EL (cell line): ENCODE results near the gene SRD5A1.
A peak's percentile ranks its signal among the peaks of the same experiment; 100 is the strongest.
"Not testable (repeated sequence)": the region's sequence is repeated elsewhere in the genome, so short reads cannot be mapped to it uniquely, and the experiment has no call there.

Source experiments
- DNase-seq: peaks from one replicate; pipeline ENCODE4 v3.0.0-alpha.2; 2016

Gene SRD5A1

DNA sequence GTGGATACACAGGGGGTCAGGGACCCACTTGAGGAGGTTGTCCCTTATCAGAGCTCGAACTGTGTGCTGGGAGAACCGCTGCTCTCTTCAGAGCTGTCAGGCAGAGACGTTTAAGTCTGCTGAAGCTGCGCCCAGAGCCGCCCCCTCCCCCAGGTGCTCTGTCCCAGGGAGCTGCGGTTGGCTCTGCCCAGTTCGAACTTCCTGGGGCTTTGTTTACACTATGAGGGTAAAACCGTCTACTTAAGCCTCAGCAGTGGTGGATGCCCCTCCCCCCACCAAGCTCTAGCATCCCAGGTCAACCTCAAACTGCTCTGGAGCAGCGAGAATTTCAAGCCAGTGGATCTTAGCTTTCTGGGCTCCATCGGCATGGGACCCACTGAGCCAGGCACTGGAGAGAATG lies 15.9 kb downstream of the SRD5A1 start:
- no peak for DNase-seq

GRCh38 chr5:6649681-6650080 lies 16.4 kb downstream of the SRD5A1 start:
- no peak for DNase-seq

GRCh38 chr5:6652025-6652424 lies 18.8 kb downstream of the SRD5A1 start:
- DNase-seq: no peak

DNA sequence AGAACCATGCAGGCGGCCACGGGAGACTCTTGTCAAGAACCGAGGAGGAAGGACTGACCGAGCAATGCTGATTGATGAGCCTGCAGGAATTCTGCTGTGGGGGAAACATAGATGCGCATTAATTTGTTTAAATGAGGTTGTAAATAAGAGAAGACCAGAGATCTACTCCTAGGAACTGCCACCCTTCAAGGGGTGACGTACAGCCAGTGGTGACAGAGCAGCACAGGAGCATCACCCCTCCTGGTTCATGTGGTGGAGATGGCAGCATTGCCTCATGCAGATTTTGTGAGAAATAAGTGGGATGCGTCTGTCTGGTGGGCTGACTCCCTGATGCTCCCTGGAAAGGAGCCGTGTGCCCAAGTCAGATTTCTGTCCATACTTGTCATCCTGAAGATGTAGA lies 22.2 kb downstream of the SRD5A1 start:
- DNase-seq: no peak

DNA sequence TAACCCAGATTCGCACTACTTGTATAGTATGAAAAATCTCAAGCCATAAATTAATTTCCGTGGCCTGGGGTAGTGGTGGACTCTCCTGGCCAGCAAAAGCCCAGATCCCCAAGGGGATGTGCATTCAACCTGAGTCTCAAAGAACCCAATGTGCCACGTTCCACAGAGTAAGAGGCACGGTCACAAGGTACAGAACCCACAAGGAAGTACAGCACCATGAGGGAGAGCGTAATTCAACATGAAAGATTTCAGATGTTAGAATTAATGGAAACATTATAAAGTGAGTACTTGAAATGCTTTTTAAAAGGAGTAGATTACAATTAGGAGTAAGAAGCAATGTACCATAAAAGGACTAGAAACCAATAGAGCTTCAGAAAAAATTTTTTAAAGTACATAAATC lies 23.4 kb downstream of the SRD5A1 start:
- DNase-seq: no peak

DNA sequence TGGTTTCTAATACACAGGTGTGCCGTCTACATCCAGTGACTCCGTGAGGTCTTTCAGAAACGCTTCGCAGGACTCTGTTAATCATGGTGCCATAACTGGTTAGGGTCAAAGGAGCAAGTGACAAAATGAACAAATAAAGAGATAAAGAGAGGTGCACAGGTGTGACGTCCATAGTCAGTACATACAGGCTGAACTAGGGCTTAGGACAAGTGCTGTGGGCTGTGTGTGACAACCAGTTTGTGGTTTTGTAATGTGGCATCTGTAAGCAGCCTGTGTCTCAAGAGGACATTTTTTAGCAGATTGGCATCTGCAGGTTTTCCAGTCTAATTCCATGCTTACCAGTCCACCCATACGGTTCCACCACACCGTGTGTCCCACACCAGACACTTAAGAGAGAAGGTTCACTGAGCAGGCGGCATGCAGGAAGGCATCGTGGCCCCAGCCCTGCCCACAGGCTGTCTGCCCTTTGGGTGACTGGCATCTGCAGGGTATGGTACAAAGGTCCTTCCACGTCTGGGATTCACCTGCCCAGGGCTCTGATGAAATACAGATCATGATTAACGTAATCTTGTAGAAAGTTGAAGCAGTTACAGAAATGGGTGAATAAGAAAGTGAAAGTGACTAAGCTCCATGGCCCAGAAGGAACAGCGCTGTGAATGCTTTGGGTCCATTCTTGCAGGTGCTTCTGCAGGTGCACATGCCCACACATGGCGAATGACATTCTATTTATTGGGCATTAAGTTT lies 26.9 kb downstream of the SRD5A1 start:
- DNase-seq: no peak

DNA sequence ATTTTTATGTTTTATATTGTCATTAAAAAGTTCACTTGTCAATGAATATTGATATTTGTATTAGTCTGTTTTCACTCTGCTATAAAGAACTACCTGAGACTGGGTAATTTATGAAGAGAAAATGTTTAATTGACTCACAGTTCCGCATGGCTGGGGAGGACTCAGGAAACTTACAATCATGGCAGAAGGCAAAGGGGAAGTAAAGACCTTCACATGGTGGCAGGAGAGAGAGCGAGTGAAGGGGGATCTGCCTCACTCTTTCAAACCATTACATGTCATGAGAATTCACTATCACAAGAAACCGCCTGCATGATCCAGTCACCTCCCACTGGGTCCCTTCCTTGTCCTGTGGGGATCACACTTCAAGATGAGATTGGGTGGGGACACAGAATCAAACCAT lies 27.4 kb downstream of the SRD5A1 start:
- DNase-seq: no peak

DNA sequence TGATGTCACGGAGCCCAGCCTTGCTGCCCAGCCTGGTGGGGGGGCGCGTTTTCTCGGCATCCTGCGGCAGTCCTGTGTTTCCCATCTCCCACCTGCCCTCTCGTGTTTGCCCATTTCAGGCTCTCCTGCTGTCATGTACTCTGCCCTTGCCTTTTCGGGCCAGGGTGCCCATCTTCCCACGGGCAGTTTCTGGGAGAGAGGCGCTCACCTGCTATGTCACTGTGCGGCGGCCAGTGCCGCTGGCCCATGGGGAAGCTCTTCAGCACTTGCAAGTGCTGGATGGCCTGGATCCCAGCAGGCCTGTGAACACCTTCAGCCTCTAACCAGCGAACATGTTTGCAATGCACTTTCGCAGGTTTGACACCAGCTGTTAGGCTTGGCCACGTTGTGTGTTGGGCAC lies 33.5 kb downstream of the SRD5A1 start:
- DNase-seq: no peak

DNA sequence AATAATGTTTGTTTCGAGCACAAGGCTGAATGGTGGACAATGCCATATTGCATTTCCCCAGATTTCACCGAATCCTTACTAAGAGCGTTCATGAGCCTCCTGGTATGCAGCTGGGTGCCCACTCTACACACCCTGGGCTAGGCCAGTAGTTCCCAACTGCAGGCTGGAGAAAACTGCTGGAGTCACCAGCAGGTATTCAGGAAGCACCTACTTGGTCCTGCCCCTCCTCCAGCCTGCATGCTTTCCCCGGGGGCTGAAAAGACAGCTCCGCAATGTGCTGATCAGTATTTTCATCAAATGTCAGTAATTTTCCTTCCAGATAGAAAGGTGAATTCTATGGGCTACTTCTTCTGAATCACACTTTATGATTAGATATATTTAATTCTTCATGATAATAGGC lies 34.4 kb downstream of the SRD5A1 start:
- DNase-seq: no peak

DNA sequence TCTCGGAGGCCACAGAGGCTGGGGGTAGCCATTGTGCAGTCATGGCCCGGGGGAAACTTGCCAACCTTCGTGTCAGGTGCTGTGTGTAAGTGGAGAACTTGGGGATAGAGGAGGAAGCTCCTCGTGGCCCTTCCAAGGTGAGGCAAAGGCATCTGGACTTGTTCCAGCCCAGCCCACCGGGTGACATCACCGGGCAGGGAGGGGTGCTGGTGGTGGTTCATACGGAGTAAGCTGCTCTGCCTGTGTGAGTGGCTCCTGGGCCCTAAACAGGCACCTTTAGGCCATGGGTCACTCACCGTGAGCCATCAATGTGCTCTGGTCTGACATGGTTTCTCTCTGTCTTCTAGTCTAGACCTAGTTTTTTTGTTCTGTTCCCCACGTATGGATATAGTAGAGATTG lies 35.5 kb downstream of the SRD5A1 start:
- not testable (repeated sequence) for DNase-seq

DNA sequence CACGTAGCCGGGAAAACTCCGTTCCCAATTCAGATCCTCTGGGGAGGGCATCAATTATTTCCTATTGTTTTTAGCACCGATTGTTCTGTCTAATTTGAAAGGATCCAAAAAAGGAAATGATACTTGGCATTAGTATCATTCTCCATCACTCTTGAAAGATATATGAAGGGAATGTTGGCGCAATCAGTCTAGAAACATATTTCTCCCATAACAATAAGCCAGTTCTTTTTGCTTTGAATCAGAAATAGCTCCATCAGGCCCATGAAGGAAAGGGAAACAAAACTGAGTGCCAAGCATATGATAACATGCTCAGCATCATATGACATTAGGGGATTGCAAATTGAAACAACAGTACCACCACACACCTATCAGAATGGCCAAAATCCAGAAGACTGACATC lies 39.8 kb downstream of the SRD5A1 start:
- DNase-seq: no peak

GRCh38 chr5:6673963-6674362 lies 40.7 kb downstream of the SRD5A1 start:
- DNase-seq: no peak

DNA sequence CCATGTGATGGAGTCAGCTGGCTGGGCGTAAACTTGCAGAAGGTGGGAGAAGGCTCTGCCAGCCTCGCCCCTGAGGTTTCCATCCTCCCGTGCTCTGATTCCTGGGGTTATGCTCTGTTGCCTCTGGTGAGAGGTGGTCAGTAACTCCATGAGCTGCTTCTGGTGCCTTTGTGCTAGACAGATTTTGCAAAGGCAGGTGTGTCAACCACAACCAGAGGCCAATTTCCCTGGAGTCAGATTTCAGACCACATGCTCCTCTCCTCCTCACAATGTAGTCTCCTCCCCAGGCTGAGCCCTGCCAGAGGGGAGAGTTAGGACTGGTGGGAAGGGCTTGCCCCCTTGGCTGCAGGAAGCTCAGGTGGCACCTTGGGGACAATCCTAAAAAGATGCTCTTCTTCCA lies 41.2 kb downstream of the SRD5A1 start:
- DNase-seq: no peak

GRCh38 chr5:6674886-6675285 lies 41.6 kb downstream of the SRD5A1 start:
- DNase-seq: no peak

- no peak for DNase-seq
These were observed 42.7 kb downstream of the SRD5A1 start for GRCh38 chr5:6675784-6676491.

- DNase-seq: peak; percentile 46
These were observed 43.5 kb downstream of the SRD5A1 start for GRCh38 chr5:6676702-6677101.

DNA sequence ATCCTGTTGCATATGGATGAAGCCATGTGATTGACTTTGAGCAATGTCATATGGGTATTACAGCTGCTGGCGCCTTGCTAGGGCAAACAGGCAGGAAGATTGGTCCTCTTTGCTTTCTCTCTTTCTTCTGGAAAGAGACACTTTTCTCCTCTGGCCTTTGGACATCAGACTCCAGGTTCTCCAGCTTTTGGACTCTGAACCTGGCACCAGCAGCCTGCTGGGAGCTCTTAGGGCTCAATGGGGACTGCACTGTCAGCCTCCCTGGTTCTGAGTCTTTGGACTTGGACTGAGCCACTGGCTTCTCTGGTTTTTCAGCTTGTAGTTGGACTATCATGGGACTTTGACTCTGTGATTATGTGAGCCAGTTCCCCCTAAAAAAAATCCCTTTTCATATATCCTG lies 45.1 kb downstream of the SRD5A1 start:
- DNase-seq: no peak

- DNase-seq: no peak
These were observed 47.7 kb downstream of the SRD5A1 start for GRCh38 chr5:6680922-6681321.

DNA sequence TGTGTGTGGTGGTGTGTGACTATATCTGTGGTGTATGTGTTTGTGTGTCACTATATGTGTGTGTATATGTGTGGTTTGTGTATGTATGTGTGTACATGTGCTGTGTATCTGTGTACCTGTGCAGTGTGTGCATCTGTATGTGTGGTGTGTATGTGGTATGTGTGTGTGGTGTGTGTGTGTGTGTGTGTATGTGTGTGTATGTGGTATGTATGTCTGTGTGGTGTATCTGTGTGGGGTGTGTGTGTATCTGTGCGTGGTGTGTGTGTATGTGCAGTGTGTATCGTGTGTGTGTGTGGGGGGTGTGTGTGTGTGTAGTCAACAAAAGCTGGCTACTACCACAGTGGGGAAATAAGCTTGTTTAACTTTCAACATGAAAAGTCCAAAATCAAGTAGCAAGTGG lies 48.4 kb downstream of the SRD5A1 start:
- DNase-seq: no peak

GRCh38 chr5:6682239-6682638 lies 49.0 kb downstream of the SRD5A1 start:
- DNase-seq: no peak

- no peak for DNase-seq
These were observed 50.0 kb downstream of the SRD5A1 start for GRCh38 chr5:6683241-6683640.

GRCh38 chr5:6684075-6684474 lies 50.8 kb downstream of the SRD5A1 start:
- no peak for DNase-seq

- no peak for DNase-seq
These were observed 53.3 kb downstream of the SRD5A1 start for GRCh38 chr5:6686501-6686900.

GRCh38 chr5:6686915-6687409 lies 53.7 kb downstream of the SRD5A1 start:
- DNase-seq: peak; percentile 57

GRCh38 chr5:6687505-6687904 lies 54.3 kb downstream of the SRD5A1 start:
- no peak for DNase-seq
